ENCODE data around the gene POLR2L. TPM values are rescaled to one million over a fixed set of nuclear protein-coding genes. Genes with fewer than 3 reads are reported as not detected.

POLR2L gene
- total and polyA plus RNA-seq, 2 of the 13 experiments (the other 11 are each of a cell fraction or from before 2014, with no cell fraction given): 104 to 114 TPM

DNA sequence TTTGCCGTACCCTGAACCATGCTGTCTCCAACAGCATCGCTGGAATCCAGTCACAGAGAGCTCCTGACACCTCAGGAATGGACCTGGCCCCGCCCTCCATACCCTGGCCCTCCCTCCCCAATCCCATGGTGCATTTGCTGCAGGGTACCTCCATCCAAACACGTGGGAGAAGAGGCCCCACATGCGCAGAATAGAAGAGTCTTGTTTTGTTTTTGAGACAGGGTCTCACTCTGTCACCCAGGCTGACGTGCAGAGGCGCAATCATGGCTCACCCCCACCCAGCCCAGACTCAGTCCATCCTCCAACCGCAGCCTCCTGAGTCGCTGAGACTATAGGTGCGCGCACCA, 25.9 kb downstream of the POLR2L start:
- FAIRE-seq (no peak), DNase-seq (ENCODE audit: low spot score) (no peak), ATAC-seq (no peak)
- Histone ChIP-seq H3K27ac (ENCODE audit: extremely low read length, insufficient read depth, low read length) (no peak overlapping the region), H2AFZ (ENCODE audit: low read length) (no peak overlapping the region), H3K9me3 (ENCODE audit: low read length) (no peaks in the 10 kb centered on the region), H4K20me1 (ENCODE audit: insufficient read depth, low read length) (peaks cover 24% of the 10 kb centered on the region), H3K9ac (ENCODE audit: insufficient read depth, low read depth, low read length) (no peak overlapping the region), H3K27me3 (ENCODE audit: control insufficient read depth in 1 of 2, insufficient read depth in 2 of 2, low read length in 2 of 2) (no peaks in the 10 kb centered on the region; a peak in 1 of 5 replicates), H3K79me2 (ENCODE audit: insufficient read depth, low read length) (peaks cover 19% of the 10 kb centered on the region), H3K36me3 (replicated peaks in 1 of 2; ENCODE audit: control insufficient read depth in 1 of 2, insufficient read depth in 2 of 2, low read length in 2 of 2) (peaks cover 20 to 22% of the 10 kb centered on the region in 2 experiments), H3K4me3 (replicated peaks in 1 of 3; ENCODE audit: insufficient read depth in 1 of 3, low read depth in 2 of 3, low read length in 3 of 3) (no peak overlapping the region), H3K4me1 (ENCODE audit: insufficient read depth, low read length) (peaks cover 40% of the 10 kb centered on the region), H3K4me2 (ENCODE audit: low read depth, low read length) (no peak overlapping the region)
- in situ Hi-C loops (cut with HindIII; ENCODE audit: extremely low pct_ligation_motif_present, low pct_unique_long_range_greater_than_20kb): no loop called here
- 75% methylated on average over 11 of the region's 11 CpGs for WGBS (ENCODE audit: low lambda C conversion rate)
- BruUV-seq (replicated peaks): no TSS peak
- ChIA-PET CTCF (ENCODE audit: low intra/inter-chr PET ratio, low total read pairs) (no interaction called here), POLR2A (interaction anchor here (1.3 to 9.2 kb wide), 3 partner anchors 11 to 136 kb away, joined by 3 to 264 read pairs (median 7); partner anchors contain the start of genes CD151, CRACR2B and PIDD1)
- TF ChIP-seq SATB2 (CRISPR knock-in tag; IDR thresholded peaks at IDR 0.05) (no peak), FOXO1 (CRISPR knock-in tag; IDR thresholded peaks at IDR 0.05) (no peak), MTF1 (CRISPR knock-in tag; IDR thresholded peaks at IDR 0.05) (no peak), KLF6 (CRISPR knock-in tag; IDR thresholded peaks at IDR 0.05) (no peak), LCORL (IDR thresholded peaks at IDR 0.05) (no peak), LCORL (CRISPR knock-in tag; IDR thresholded peaks at IDR 0.05) (no peak)
- TF ChIP-seq, protein P1, sequence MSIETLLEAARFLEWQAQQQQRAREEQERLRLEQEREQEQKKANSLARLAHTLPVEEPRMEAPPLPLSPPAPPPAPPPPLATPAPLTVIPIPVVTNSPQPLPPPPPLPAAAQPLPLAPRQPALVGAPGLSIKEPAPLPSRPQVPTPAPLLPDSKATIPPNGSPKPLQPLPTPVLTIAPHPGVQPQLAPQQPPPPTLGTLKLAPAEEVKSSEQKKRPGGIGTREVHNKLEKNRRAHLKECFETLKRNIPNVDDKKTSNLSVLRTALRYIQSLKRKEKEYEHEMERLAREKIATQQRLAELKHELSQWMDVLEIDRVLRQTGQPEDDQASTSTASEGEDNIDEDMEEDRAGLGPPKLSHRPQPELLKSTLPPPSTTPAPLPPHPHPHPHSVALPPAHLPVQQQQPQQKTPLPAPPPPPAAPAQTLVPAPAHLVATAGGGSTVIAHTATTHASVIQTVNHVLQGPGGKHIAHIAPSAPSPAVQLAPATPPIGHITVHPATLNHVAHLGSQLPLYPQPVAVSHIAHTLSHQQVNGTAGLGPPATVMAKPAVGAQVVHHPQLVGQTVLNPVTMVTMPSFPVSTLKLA (IDR thresholded peaks at IDR 0.05): peak; percentile 43
- TF ChIP-seq, protein P2, sequence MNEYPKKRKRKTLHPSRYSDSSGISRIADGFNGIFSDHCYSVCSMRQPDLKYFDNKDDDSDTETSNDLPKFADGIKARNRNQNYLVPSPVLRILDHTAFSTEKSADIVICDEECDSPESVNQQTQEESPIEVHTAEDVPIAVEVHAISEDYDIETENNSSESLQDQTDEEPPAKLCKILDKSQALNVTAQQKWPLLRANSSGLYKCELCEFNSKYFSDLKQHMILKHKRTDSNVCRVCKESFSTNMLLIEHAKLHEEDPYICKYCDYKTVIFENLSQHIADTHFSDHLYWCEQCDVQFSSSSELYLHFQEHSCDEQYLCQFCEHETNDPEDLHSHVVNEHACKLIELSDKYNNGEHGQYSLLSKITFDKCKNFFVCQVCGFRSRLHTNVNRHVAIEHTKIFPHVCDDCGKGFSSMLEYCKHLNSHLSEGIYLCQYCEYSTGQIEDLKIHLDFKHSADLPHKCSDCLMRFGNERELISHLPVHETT (CRISPR knock-in tag; conservative IDR thresholded peaks at IDR 0.05): no peak
- TF ChIP-seq, protein P3, sequence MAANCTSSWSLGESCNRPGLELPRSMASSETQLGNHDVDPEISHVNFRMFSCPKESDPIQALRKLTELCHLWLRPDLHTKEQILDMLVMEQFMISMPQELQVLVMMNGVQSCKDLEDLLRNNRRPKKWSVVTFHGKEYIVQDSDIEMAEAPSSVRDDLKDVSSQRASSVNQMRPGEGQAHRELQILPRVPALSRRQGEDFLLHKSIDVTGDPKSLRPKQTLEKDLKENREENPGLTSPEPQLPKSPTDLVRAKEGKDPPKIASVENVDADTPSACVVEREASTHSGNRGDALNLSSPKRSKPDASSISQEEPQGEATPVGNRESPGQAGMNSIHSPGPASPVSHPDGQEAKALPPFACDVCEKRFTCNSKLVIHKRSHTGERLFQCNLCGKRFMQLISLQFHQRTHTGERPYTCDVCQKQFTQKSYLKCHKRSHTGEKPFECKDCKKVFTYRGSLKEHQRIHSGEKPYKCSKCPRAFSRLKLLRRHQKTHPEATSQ (CRISPR knock-in tag; IDR thresholded peaks at IDR 0.05; ENCODE audit: borderline replicate concordance): no peak
- intact Hi-C loops (cut with micrococcal nuclease; ENCODE audit: unreplicated experiment): no loop called here
